ENCODE measurements around the gene ANKFN1.

The ANKFN1 gene

GRCh38 chr17:56203430-56203829 lies 50.2 kb downstream of the ANKFN1 start:
- H3K4me3 ChIP-seq (ENCODE audit: low read length), result no peak overlapping the region

GRCh38 chr17:56206351-56206750 lies 53.1 kb downstream of the ANKFN1 start:
- TF ChIP-seq CTCF (IDR thresholded peaks at IDR 0.05; ENCODE audit: low read length), result no peak
- TF ChIP-seq EZH2 (optimal IDR thresholded peaks at IDR 0.05; ENCODE audit: low read depth, low read length), result no peak
- no peak for TF ChIP-seq EZH2phosphoT487 (IDR thresholded peaks at IDR 0.05; ENCODE audit: low read length)
- Histone ChIP-seq H4K20me1 (ENCODE audit: insufficient read depth, low read length) (no peaks in the 10 kb centered on the region), H3K36me3 (replicated peaks; ENCODE audit: insufficient read depth, low read length) (no peaks in the 10 kb centered on the region), H3K9ac (ENCODE audit: low read length) (no peak overlapping the region), H3K27me3 (replicated peaks; ENCODE audit: insufficient read depth, low read length) (no peaks in the 10 kb centered on the region), H3K79me2 (ENCODE audit: low read length) (no peaks in the 10 kb centered on the region), H3K4me3 (ENCODE audit: low read length) (no peak overlapping the region), H3K27ac (ENCODE audit: low read length) (no peak overlapping the region), H3K4me2 (ENCODE audit: low read depth, low read length) (peak overlapping the region; percentile 16; the same call in 1 of the 2 replicates), H2AFZ (ENCODE audit: low read length) (no peak overlapping the region), H3K9me2 (replicated peaks; ENCODE audit: insufficient read depth, low read length) (no peaks in the 10 kb centered on the region), H3F3A (ENCODE audit: insufficient read depth, low read length) (no peaks in the 10 kb centered on the region), H3K9me3 (replicated peaks; ENCODE audit: insufficient read depth, low read length) (no peaks in the 10 kb centered on the region), H3K4me1 (ENCODE audit: low read length) (peaks cover 10% of the 10 kb centered on the region)
- peak; percentile 61 for DNase-seq

More at GRCh38 chr17:56203430-56203829, 50.2 kb downstream of the ANKFN1 start:
- no peak for TF ChIP-seq EZH2phosphoT487 (IDR thresholded peaks at IDR 0.05; ENCODE audit: low read length)
- no peak for TF ChIP-seq EZH2 (optimal IDR thresholded peaks at IDR 0.05; ENCODE audit: low read depth, low read length)
- TF ChIP-seq CTCF (IDR thresholded peaks at IDR 0.05; ENCODE audit: low read length), result no peak
- Histone ChIP-seq H4K20me1 (ENCODE audit: insufficient read depth, low read length) (no peaks in the 10 kb centered on the region), H3K4me2 (ENCODE audit: low read depth, low read length) (no peak overlapping the region), H3F3A (ENCODE audit: insufficient read depth, low read length) (no peaks in the 10 kb centered on the region), H3K4me1 (ENCODE audit: low read length) (peaks cover 10% of the 10 kb centered on the region), H3K9ac (ENCODE audit: low read length) (no peak overlapping the region), H3K27ac (ENCODE audit: low read length) (no peak overlapping the region), H3K79me2 (ENCODE audit: low read length) (no peaks in the 10 kb centered on the region), H2AFZ (ENCODE audit: low read length) (peak overlapping the region; percentile 2; the same call in 1 of the 2 replicates), H3K27me3 (replicated peaks; ENCODE audit: insufficient read depth, low read length) (no peaks in the 10 kb centered on the region), H3K9me2 (replicated peaks; ENCODE audit: insufficient read depth, low read length) (no peaks in the 10 kb centered on the region), H3K9me3 (replicated peaks; ENCODE audit: insufficient read depth, low read length) (no peaks in the 10 kb centered on the region), H3K36me3 (replicated peaks; ENCODE audit: insufficient read depth, low read length) (no peaks in the 10 kb centered on the region)
- DNase-seq, result peak; percentile 34

- Histone ChIP-seq H3K9ac (ENCODE audit: low read length) (no peak overlapping the region), H3K79me2 (ENCODE audit: low read length) (no peaks in the 10 kb centered on the region), H3K27ac (ENCODE audit: low read length) (no peak overlapping the region), H4K20me1 (ENCODE audit: insufficient read depth, low read length) (no peaks in the 10 kb centered on the region), H3K36me3 (replicated peaks; ENCODE audit: insufficient read depth, low read length) (no peaks in the 10 kb centered on the region), H3K9me2 (replicated peaks; ENCODE audit: insufficient read depth, low read length) (no peaks in the 10 kb centered on the region), H3K27me3 (replicated peaks; ENCODE audit: insufficient read depth, low read length) (no peaks in the 10 kb centered on the region), H3K9me3 (replicated peaks; ENCODE audit: insufficient read depth, low read length) (no peaks in the 10 kb centered on the region), H3K4me1 (ENCODE audit: low read length) (no peaks in the 10 kb centered on the region), H3K4me3 (ENCODE audit: low read length) (no peak overlapping the region), H3F3A (ENCODE audit: insufficient read depth, low read length) (no peaks in the 10 kb centered on the region), H3K4me2 (ENCODE audit: low read depth, low read length) (no peak overlapping the region), H2AFZ (ENCODE audit: low read length) (no peak overlapping the region)
- no peak for DNase-seq
- no peak for TF ChIP-seq CTCF (IDR thresholded peaks at IDR 0.05; ENCODE audit: low read length)
These were observed 59.8 kb downstream of the ANKFN1 start for GRCh38 chr17:56213031-56213430.

Data from MM.1S (cell line).